ENCODE results near the gene FABP3. TPM values are rescaled to one million over a fixed set of nuclear protein-coding genes. Genes with fewer than 3 reads are reported as not detected.

FABP3 gene
- total RNA-seq, 1 donor from 2014 or later: 21.7 TPM

DNA sequence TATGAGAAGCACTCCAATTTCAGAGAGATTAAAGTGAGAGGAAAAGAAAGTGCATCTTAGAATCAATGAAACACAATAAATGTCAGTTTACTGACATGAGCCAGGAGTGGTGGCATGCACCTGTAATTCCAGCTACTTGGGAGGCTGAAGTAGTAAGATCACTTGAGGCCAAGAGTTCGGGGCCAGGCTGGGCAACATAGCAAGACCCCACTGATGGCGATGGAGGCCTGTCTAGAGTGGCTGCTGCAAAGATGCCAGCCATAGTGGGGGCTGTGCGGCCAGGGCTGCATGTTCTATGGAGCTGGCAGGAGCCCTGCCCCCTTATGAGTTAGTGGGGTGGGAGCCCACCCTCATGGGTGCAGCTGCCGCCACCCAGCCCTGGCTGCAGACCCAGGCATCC is 48.8 kb downstream of the FABP3 start:
- no peak for TF ChIP-seq CTCF (conservative IDR thresholded peaks at IDR 0.05; ENCODE audit: low read depth, low read length)
- DNase-seq (ENCODE audit: low read depth): no peak
- H3K4me3 ChIP-seq (ENCODE audit: low read depth, low read length): no peak overlapping the region

DNA sequence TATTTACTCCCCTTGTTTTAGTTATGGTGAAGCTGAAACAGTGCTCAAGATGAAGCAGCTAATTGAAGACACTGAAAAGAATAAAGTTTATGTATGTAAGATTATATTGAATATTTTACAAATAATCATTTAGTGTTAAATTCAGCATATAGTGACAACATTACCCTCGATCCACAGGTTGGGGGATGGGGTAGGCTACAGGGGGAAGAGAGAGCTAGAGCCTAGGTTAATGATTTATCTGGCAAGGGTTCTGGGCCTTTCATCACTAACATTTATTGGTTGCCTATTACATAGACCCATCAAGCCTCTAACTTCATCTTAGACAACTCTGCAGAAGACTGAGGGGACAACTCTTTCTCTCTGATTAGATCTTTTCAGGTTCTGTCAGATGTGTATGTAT is 54.7 kb downstream of the FABP3 start:
- H3K4me3 ChIP-seq (ENCODE audit: low read depth, low read length): no peak overlapping the region
- no peak for TF ChIP-seq CTCF (conservative IDR thresholded peaks at IDR 0.05; ENCODE audit: low read depth, low read length)
- no peak for DNase-seq (ENCODE audit: low read depth)

GRCh38 chr1:31315902-31316301 is 57.0 kb downstream of the FABP3 start:
- H3K4me3 ChIP-seq (ENCODE audit: low read depth, low read length): no peak overlapping the region
- no peak for TF ChIP-seq CTCF (conservative IDR thresholded peaks at IDR 0.05; ENCODE audit: low read depth, low read length)
- no peak for DNase-seq (ENCODE audit: low read depth)

Other genes with a start within 250 kb of the FABP3 start
- 0.81 and 0.94 TPM in 2 replicates for gene NKAIN1, start 133.2 kb downstream of the FABP3 start, total RNA-seq
- 67.9 and 131 TPM in 2 replicates for gene SNRNP40, start 76.3 kb downstream of the FABP3 start, total RNA-seq
- gene ZCCHC17, start 76.0 kb downstream of the FABP3 start, total RNA-seq: 39.2 and 54.0 TPM in 2 replicates
- gene SERINC2, start 40.1 kb upstream of the FABP3 start, total RNA-seq: 45.8 and 56.3 TPM in 2 replicates
- gene TINAGL1, start 203.4 kb upstream of the FABP3 start, total RNA-seq: 215 and 230 TPM in 2 replicates
- gene HCRTR1, start 244.6 kb upstream of the FABP3 start, total RNA-seq: not detected in 2 replicates

Measured in epithelial cell of proximal tubule (primary cell).